Tibial nerve (tissue), 4 donors: ENCODE data around the gene GADD45A.

Source experiments
- EP300 ChIP-seq, 2 donors: sonication (generic); formaldehyde crosslinking; IDR thresholded peaks; one replicate each; pipeline ENCODE4 v1.6.1; 2017; ENCODE audit warnings: antibody characterized with exemption in 2 of 2, mild to moderate bottlenecking in 1 of 2
- POLR2A ChIP-seq, 2 donors: fragments of 450-650 bp; IDR thresholded peaks; one replicate each; pipeline ENCODE4 v1.6.1; 2017; ENCODE audit warnings: antibody characterized with exemption in 2 of 2, mild to moderate bottlenecking in 2 of 2, moderate library complexity in 2 of 2
- TF ChIP-seq, protein P1 (sequence below), 5 experiments: fragments of 200-600 bp in 3 of 5; fragments of 450-650 bp in 2 of 5; sonication (generic) in 3 of 5; IDR thresholded peaks; one replicate each; pipeline ENCODE4 v1.5.1; 2016 to 2019; ENCODE audit warnings: antibody characterized with exemption in 5 of 5, mild to moderate bottlenecking in 3 of 5, moderate library complexity in 2 of 5

DNA sequence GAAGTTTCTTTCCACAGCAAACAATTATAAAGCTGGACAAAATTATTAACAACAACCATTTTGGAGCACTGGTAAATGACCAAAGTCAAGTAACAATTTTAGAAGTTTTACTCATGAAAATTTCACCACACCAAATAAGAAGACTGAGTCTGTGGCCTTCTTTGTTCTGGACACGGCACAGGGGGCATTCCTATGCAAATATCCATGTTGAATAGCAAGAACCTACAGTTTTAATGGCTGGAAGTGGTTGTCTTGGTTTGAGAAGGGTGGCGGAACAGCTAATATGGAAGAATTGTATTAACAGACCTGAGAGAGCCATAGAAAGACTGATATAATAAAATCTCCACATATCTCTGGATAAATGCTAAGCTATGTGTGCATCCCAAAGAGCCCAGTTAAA lies 29.4 kb upstream of the GADD45A start:
- TF ChIP-seq, protein P1, sequence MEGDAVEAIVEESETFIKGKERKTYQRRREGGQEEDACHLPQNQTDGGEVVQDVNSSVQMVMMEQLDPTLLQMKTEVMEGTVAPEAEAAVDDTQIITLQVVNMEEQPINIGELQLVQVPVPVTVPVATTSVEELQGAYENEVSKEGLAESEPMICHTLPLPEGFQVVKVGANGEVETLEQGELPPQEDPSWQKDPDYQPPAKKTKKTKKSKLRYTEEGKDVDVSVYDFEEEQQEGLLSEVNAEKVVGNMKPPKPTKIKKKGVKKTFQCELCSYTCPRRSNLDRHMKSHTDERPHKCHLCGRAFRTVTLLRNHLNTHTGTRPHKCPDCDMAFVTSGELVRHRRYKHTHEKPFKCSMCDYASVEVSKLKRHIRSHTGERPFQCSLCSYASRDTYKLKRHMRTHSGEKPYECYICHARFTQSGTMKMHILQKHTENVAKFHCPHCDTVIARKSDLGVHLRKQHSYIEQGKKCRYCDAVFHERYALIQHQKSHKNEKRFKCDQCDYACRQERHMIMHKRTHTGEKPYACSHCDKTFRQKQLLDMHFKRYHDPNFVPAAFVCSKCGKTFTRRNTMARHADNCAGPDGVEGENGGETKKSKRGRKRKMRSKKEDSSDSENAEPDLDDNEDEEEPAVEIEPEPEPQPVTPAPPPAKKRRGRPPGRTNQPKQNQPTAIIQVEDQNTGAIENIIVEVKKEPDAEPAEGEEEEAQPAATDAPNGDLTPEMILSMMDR (IDR thresholded peaks at IDR 0.05), result no peak
- TF ChIP-seq POLR2A (IDR thresholded peaks at IDR 0.05) (no peak), EP300 (IDR thresholded peaks at IDR 0.05) (no peak)
